ENCODE data around the gene PLCB2.

PLCB2 gene

GRCh38 chr15:40264321-40265153 lies 43.2 kb downstream of the PLCB2 start:
- H3K4me3 ChIP-seq (ENCODE audit: low read depth in 1 of 2, low read length in 2 of 2), result no peak overlapping the region
- no peak overlapping the region for H2AFZ ChIP-seq (ENCODE audit: low read depth, low read length)
- H3K27ac ChIP-seq (ENCODE audit: low read length), result no peak overlapping the region
- no peaks in the 10 kb centered on the region; the same call in 1 of the 2 replicates for H4K20me1 ChIP-seq (ENCODE audit: insufficient read depth, low read length)
- no peak for TF ChIP-seq CTCF (IDR thresholded peaks at IDR 0.05; ENCODE audit: borderline replicate concordance, extremely low read depth, low read length, poor library complexity, severe bottlenecking)
- TF ChIP-seq EZH2 (IDR thresholded peaks at IDR 0.05; ENCODE audit: borderline replicate concordance, low read depth, low read length, severe bottlenecking), result no peak
- H3K36me3 ChIP-seq (ENCODE audit: insufficient read depth, low read length), result no peaks in the 10 kb centered on the region
- DNase-seq (no peak), ATAC-seq (ENCODE audit: insufficient read depth, low read depth) (no peak)
- H3K79me2 ChIP-seq (ENCODE audit: insufficient read depth, low read length), result no peaks in the 10 kb centered on the region
- H3K4me1 ChIP-seq (ENCODE audit: insufficient read depth, low read length), result no peaks in the 10 kb centered on the region
- H3K27me3 ChIP-seq (ENCODE audit: insufficient read depth, low read length, poor library complexity), result no peaks in the 10 kb centered on the region
- H3K9ac ChIP-seq (ENCODE audit: low read depth, low read length), result no peak overlapping the region
- no peaks in the 10 kb centered on the region for H3K9me3 ChIP-seq (ENCODE audit: insufficient read depth, low read length, severe bottlenecking)
- H3K4me2 ChIP-seq (ENCODE audit: insufficient read depth, low read length), result no peak overlapping the region

GRCh38 chr15:40263024-40263754 lies 44.5 kb downstream of the PLCB2 start:
- Histone ChIP-seq H3K4me2 (ENCODE audit: insufficient read depth, low read length) (no peak overlapping the region), H3K36me3 (ENCODE audit: insufficient read depth, low read length) (no peaks in the 10 kb centered on the region), H2AFZ (ENCODE audit: low read depth, low read length) (no peak overlapping the region), H3K4me1 (ENCODE audit: insufficient read depth, low read length) (no peaks in the 10 kb centered on the region), H3K9me3 (ENCODE audit: insufficient read depth, low read length, severe bottlenecking) (no peaks in the 10 kb centered on the region), H3K27me3 (ENCODE audit: insufficient read depth, low read length, poor library complexity) (no peaks in the 10 kb centered on the region), H3K9ac (ENCODE audit: low read depth, low read length) (no peak overlapping the region), H3K79me2 (ENCODE audit: insufficient read depth, low read length) (no peaks in the 10 kb centered on the region), H4K20me1 (ENCODE audit: insufficient read depth, low read length) (no peaks in the 10 kb centered on the region; the same call in 1 of the 2 replicates), H3K27ac (ENCODE audit: low read length) (no peak overlapping the region), H3K4me3 (ENCODE audit: low read depth in 1 of 2, low read length in 2 of 2) (no peak overlapping the region)
- DNase-seq, result no peak
- TF ChIP-seq EZH2 (IDR thresholded peaks at IDR 0.05; ENCODE audit: borderline replicate concordance, low read depth, low read length, severe bottlenecking) (no peak), CTCF (IDR thresholded peaks at IDR 0.05; ENCODE audit: borderline replicate concordance, extremely low read depth, low read length, poor library complexity, severe bottlenecking) (no peak)
- ATAC-seq (ENCODE audit: insufficient read depth, low read depth), result no peak

- no peak for TF ChIP-seq EZH2 (IDR thresholded peaks at IDR 0.05; ENCODE audit: borderline replicate concordance, low read depth, low read length, severe bottlenecking)
- no peak for TF ChIP-seq CTCF (IDR thresholded peaks at IDR 0.05; ENCODE audit: borderline replicate concordance, extremely low read depth, low read length, poor library complexity, severe bottlenecking)
- no peak overlapping the region for H3K4me2 ChIP-seq (ENCODE audit: insufficient read depth, low read length)
Measured at GRCh38 chr15:40259021-40259420, 48.7 kb downstream of the PLCB2 start.

More at GRCh38 chr15:40259021-40259420, 48.7 kb downstream of the PLCB2 start:
- Histone ChIP-seq H4K20me1 (ENCODE audit: insufficient read depth, low read length) (no peaks in the 10 kb centered on the region), H3K4me1 (ENCODE audit: insufficient read depth, low read length) (no peaks in the 10 kb centered on the region), H3K9ac (ENCODE audit: low read depth, low read length) (no peak overlapping the region), H3K27me3 (ENCODE audit: insufficient read depth, low read length, poor library complexity) (peaks cover 2% of the 10 kb centered on the region), H3K4me3 (ENCODE audit: low read depth in 1 of 2, low read length in 2 of 2) (no peak overlapping the region), H3K9me3 (ENCODE audit: insufficient read depth, low read length, severe bottlenecking) (no peaks in the 10 kb centered on the region), H3K36me3 (ENCODE audit: insufficient read depth, low read length) (no peaks in the 10 kb centered on the region), H3K27ac (ENCODE audit: low read length) (no peak overlapping the region), H3K79me2 (ENCODE audit: insufficient read depth, low read length) (no peaks in the 10 kb centered on the region), H2AFZ (ENCODE audit: low read depth, low read length) (no peak overlapping the region)
- no peak for DNase-seq
- no peak for ATAC-seq (ENCODE audit: insufficient read depth, low read depth)
